Measurements from ENCODE around the gene IRAK2.

Gene IRAK2

GRCh38 chr3:10226293-10226692 is 61.6 kb downstream of the IRAK2 start:
- TF ChIP-seq REST (IDR thresholded peaks at IDR 0.05; ENCODE audit: insufficient read depth in 1 of 2, low read depth in 2 of 2, low read length in 2 of 2) (no peak), TAF1 (IDR thresholded peaks at IDR 0.05; ENCODE audit: borderline replicate concordance, insufficient read depth, low read length) (no peak), SIN3A (IDR thresholded peaks at IDR 0.05; ENCODE audit: borderline replicate concordance, insufficient read depth, low read length) (no peak), FOXP2 (optimal IDR thresholded peaks at IDR 0.05; ENCODE audit: borderline replicate concordance, extremely low read depth, extremely low read length, insufficient read depth) (no peak), POLR2AphosphoS5 (IDR thresholded peaks at IDR 0.05; ENCODE audit: low read depth, low read length) (no peak)

GRCh38 chr3:10228248-10228950 is 63.7 kb downstream of the IRAK2 start:
- TF ChIP-seq FOXP2 (optimal IDR thresholded peaks at IDR 0.05; ENCODE audit: borderline replicate concordance, extremely low read depth, extremely low read length, insufficient read depth): no peak
- no peak for TF ChIP-seq POLR2AphosphoS5 (IDR thresholded peaks at IDR 0.05; ENCODE audit: low read depth, low read length)
- TF ChIP-seq REST (IDR thresholded peaks at IDR 0.05; ENCODE audit: insufficient read depth in 1 of 2, low read depth in 2 of 2, low read length in 2 of 2): no peak
- no peak for TF ChIP-seq SIN3A (IDR thresholded peaks at IDR 0.05; ENCODE audit: borderline replicate concordance, insufficient read depth, low read length)
- no peak for TF ChIP-seq TAF1 (IDR thresholded peaks at IDR 0.05; ENCODE audit: borderline replicate concordance, insufficient read depth, low read length)

- TF ChIP-seq REST (IDR thresholded peaks at IDR 0.05; ENCODE audit: insufficient read depth in 1 of 2, low read depth in 2 of 2, low read length in 2 of 2): no peak
Observed at GRCh38 chr3:10229576-10229975, 64.9 kb downstream of the IRAK2 start.

GRCh38 chr3:10232137-10232536 is 67.4 kb downstream of the IRAK2 start:
- TF ChIP-seq TAF1 (IDR thresholded peaks at IDR 0.05; ENCODE audit: borderline replicate concordance, insufficient read depth, low read length) (no peak), SIN3A (IDR thresholded peaks at IDR 0.05; ENCODE audit: borderline replicate concordance, insufficient read depth, low read length) (no peak), REST (IDR thresholded peaks at IDR 0.05; ENCODE audit: insufficient read depth in 1 of 2, low read depth in 2 of 2, low read length in 2 of 2) (no peak), POLR2AphosphoS5 (IDR thresholded peaks at IDR 0.05; ENCODE audit: low read depth, low read length) (no peak), FOXP2 (optimal IDR thresholded peaks at IDR 0.05; ENCODE audit: borderline replicate concordance, extremely low read depth, extremely low read length, insufficient read depth) (no peak)

GRCh38 chr3:10233988-10234387 is 69.3 kb downstream of the IRAK2 start:
- TF ChIP-seq FOXP2 (optimal IDR thresholded peaks at IDR 0.05; ENCODE audit: borderline replicate concordance, extremely low read depth, extremely low read length, insufficient read depth): no peak
- no peak for TF ChIP-seq REST (IDR thresholded peaks at IDR 0.05; ENCODE audit: insufficient read depth in 1 of 2, low read depth in 2 of 2, low read length in 2 of 2)
- no peak for TF ChIP-seq TAF1 (IDR thresholded peaks at IDR 0.05; ENCODE audit: borderline replicate concordance, insufficient read depth, low read length)
- no peak for TF ChIP-seq SIN3A (IDR thresholded peaks at IDR 0.05; ENCODE audit: borderline replicate concordance, insufficient read depth, low read length)
- no peak for TF ChIP-seq POLR2AphosphoS5 (IDR thresholded peaks at IDR 0.05; ENCODE audit: low read depth, low read length)
